A549 (cell line): ENCODE data around the gene TUNAR. TPM values are rescaled to one million over a fixed set of nuclear protein-coding genes. Genes with fewer than 3 reads are reported as not detected.

Source experiments
- ATAC-seq, 2 experiments: fragments of 200-7000 bp in 1 of 2; fragments of >200 bp in 1 of 2; cut with Nextera tagmentation in 1 of 2; cut with Tn5 transposase in 1 of 2; 3 replicates each; pipeline versions ENCODE4 v1.8.0 to v1.9.1; 2018 to 2020; ENCODE audit warnings: mild to moderate bottlenecking in 1 of 2, moderate library complexity in 1 of 2
- CTCF ChIA-PET: fragments of 300-600 bp; sonication (Branson Sonifier 250); formaldehyde crosslinking; extraction: SDS; loops from one replicate; lab custom pipeline; 2021; ENCODE audit warnings: antibody characterized with exemption, inconsistent platforms; lab: Yijun Ruan, JAX
- POLR2A ChIA-PET: fragments of 350-600 bp; formaldehyde crosslinking; extraction: SDS; loops from one replicate; lab custom pipeline; 2021; ENCODE audit warnings: antibody characterized with exemption, inconsistent platforms; lab: Yijun Ruan, JAX
- DNase-seq, 2 experiments: peaks; one replicate each; pipeline versions ENCODE4 v3.0.0 to v3.0.0-alpha.2; 2011 to 2016; ENCODE audit warnings: low read depth in 1 of 2, low spot score in 1 of 2
- FAIRE-seq: peaks from 2 replicates; lab custom pipeline; 2011; peaks lifted over from hg19 to GRCh38; lab: Jason Lieb, UNC
- H3K27ac ChIP-seq, 2 experiments: fragments of >200 bp; sonication (Bioruptor Twin); formaldehyde crosslinking; 3 replicates each; pipeline ENCODE4 v1.5.1; 2016 to 2017
- H3K4me1 ChIP-seq: fragments of >200 bp; sonication (Bioruptor Twin); formaldehyde crosslinking; 3 replicates; pipeline ENCODE4 v1.6.1; 2016
- H3K4me2 ChIP-seq: fragments of >200 bp; sonication (Bioruptor Twin); formaldehyde crosslinking; 3 replicates; pipeline ENCODE4 v1.6.1; 2016
- H3K4me3 ChIP-seq: fragments of >200 bp; sonication (Bioruptor Twin); formaldehyde crosslinking; 3 replicates; pipeline ENCODE4 v1.5.1; 2016
- H3K9me3 ChIP-seq: fragments of >200 bp; sonication (Bioruptor Twin); formaldehyde crosslinking; 3 replicates; pipeline ENCODE4 v1.6.1; 2016
- BHLHE40 ChIP-seq: IDR thresholded peaks from 2 replicates; pipeline ENCODE4 v1.6.1; 2012; ENCODE audit warnings: low read depth, low read length, inconsistent platforms
- EHF ChIP-seq: fragments of 250-450 bp; sonication (Bioruptor Pico); IDR thresholded peaks from 2 replicates; pipeline ENCODE4 v1.5.0; 2020; ENCODE audit warnings: mild to moderate bottlenecking
- ESRRA ChIP-seq: fragments of 150-350 bp; IDR thresholded peaks from 2 replicates; pipeline ENCODE4 v1.6.1; 2014; ENCODE audit warnings: mild to moderate bottlenecking, low read length, borderline replicate concordance
- FOSL2 ChIP-seq, 2 experiments: fragments of 450-650 bp in 1 of 2; fragments of >200 bp in 1 of 2; sonication (Bioruptor Twin) in 1 of 2; formaldehyde crosslinking; IDR thresholded peaks; 2 replicates each; pipeline versions ENCODE4 v1.5.0 to v1.6.1; 2016 to 2020; ENCODE audit warnings: mild to moderate bottlenecking in 1 of 2, moderate library complexity in 1 of 2
- HMGXB4 ChIP-seq: fragments of 250-450 bp; sonication (Bioruptor Pico); IDR thresholded peaks from 2 replicates; pipeline ENCODE4 v1.5.0; 2021; ENCODE audit warnings: mild to moderate bottlenecking, moderate library complexity, borderline replicate concordance
- HOXA7 ChIP-seq: fragments of 250-450 bp; sonication (Bioruptor Pico); IDR thresholded peaks from 2 replicates; pipeline ENCODE4 v1.5.0; 2020; ENCODE audit warnings: mild to moderate bottlenecking, moderate library complexity
- JUN ChIP-seq, 2 experiments: fragments of >200 bp; sonication (Bioruptor Twin); formaldehyde crosslinking; IDR thresholded peaks; 2 replicates in 1 of 2; 3 replicates in 1 of 2; pipeline ENCODE4 v1.6.1; 2016 to 2017
- JUNB ChIP-seq: fragments of >200 bp; sonication (Bioruptor Twin); formaldehyde crosslinking; IDR thresholded peaks from 2 replicates; pipeline ENCODE4 v1.6.1; 2016
- MAFK ChIP-seq: fragments of 450-650 bp; IDR thresholded peaks from 2 replicates; pipeline ENCODE4 v1.6.1; 2014; ENCODE audit not compliant: partially characterized antibody
- MAX ChIP-seq: IDR thresholded peaks from 2 replicates; pipeline ENCODE4 v1.6.1; 2012
- MAZ ChIP-seq: fragments of 150-350 bp; IDR thresholded peaks from 2 replicates; pipeline ENCODE4 v1.6.1; 2014; ENCODE audit warnings: antibody characterized with exemption, low read depth, low read length, borderline replicate concordance
- MYC ChIP-seq: IDR thresholded peaks from 2 replicates; pipeline ENCODE4 v1.6.1; 2012; ENCODE audit warnings: mild to moderate bottlenecking, inconsistent platforms, low read length, improper control_type of control experiment, borderline replicate concordance
- NFE2L2 ChIP-seq: fragments of 150-350 bp; conservative IDR thresholded peaks from 2 replicates; pipeline ENCODE4 v1.6.1; 2014; ENCODE audit warnings: low read length
- NPAS2 ChIP-seq: fragments of 250-450 bp; sonication (Bioruptor Pico); IDR thresholded peaks from 2 replicates; pipeline ENCODE4 v1.8.0; 2022; ENCODE audit warnings: mild to moderate bottlenecking, moderate library complexity, borderline replicate concordance
- POLR2A ChIP-seq: IDR thresholded peaks from 2 replicates; pipeline ENCODE4 v1.6.1; 2012; ENCODE audit warnings: mild to moderate bottlenecking, low read length
- POLR2AphosphoS2 ChIP-seq: conservative IDR thresholded peaks from 2 replicates; pipeline ENCODE4 v1.6.1; 2012; ENCODE audit warnings: low read length, improper control_type of control experiment, inconsistent platforms
- RAD21 ChIP-seq, 2 experiments: fragments of >200 bp in 1 of 2; sonication (Bioruptor Twin) in 1 of 2; formaldehyde crosslinking in 1 of 2; IDR thresholded peaks in 1 of 2; conservative IDR thresholded peaks in 1 of 2; 2 replicates in 1 of 2; 3 replicates in 1 of 2; pipeline ENCODE4 v1.6.1; 2012 to 2018; ENCODE audit warnings: inconsistent platforms in 1 of 2
- RARB ChIP-seq: fragments of 250-450 bp; sonication (Bioruptor Pico); IDR thresholded peaks from 2 replicates; pipeline ENCODE4 v1.8.0; 2021; ENCODE audit warnings: mild to moderate bottlenecking, moderate library complexity
- RNF2 ChIP-seq: fragments of 200-600 bp; sonication (generic); IDR thresholded peaks from 2 replicates; pipeline ENCODE4 v1.6.1; 2016; ENCODE audit warnings: low read depth, mild to moderate bottlenecking, antibody characterized with exemption, moderate library complexity, borderline replicate concordance
- SREBF2 ChIP-seq: fragments of 450-650 bp; IDR thresholded peaks from 2 replicates; pipeline ENCODE4 v1.6.1; 2014; ENCODE audit warnings: mild to moderate bottlenecking, moderate library complexity
- TFCP2L1 ChIP-seq: fragments of 250-450 bp; sonication (Bioruptor Pico); IDR thresholded peaks from 2 replicates; pipeline ENCODE4 v1.5.0; 2021; ENCODE audit warnings: mild to moderate bottlenecking
- ZFP36 ChIP-seq: fragments of 450-650 bp; IDR thresholded peaks from 2 replicates; pipeline ENCODE4 v1.6.1; 2014; ENCODE audit warnings: borderline replicate concordance; ENCODE audit not compliant: partially characterized antibody
- WGBS: methylation state at CpG from one replicate; pipeline ENCODE4 v1.1.6; 2017; ENCODE audit errors: missing lambda C conversion rate; 5-methylcytosine and 5-hydroxymethylcytosine counted together
- polyA plus RNA-seq, 4 experiments: library from polyadenylated mRNA; depleted of rRNA in 3 of 4; stranded (reverse); fragments of >200 nt; fragmentation: RNase III in 1 of 4; extraction: RNeasy Plus Mini Kit Qiagen cat#74134 plus additional on column Dnase treatment in 1 of 4; gene quantifications; 2 replicates in 3 of 4; 3 replicates in 1 of 4; pipeline ENCODE4 v1.2.3, GENCODE V29; 2011 to 2017

TUNAR gene
- polyA plus RNA-seq, 2 of the 4 experiments (the other 2 are of a cell fraction), result not detected

GRCh38 chr14:95828649-95829265 is 47.9 kb upstream of the TUNAR start:
- H3K4me1 ChIP-seq, result no peaks in the 10 kb centered on the region
- no peak for FAIRE-seq
- POLR2A ChIA-PET, result no interaction called here
- no peak overlapping the region for H3K4me3 ChIP-seq
- H3K27ac ChIP-seq, result no peak overlapping the region
- CTCF ChIA-PET, result interaction anchor here (1.4 kb wide), 1 partner anchor 10 kb away, joined by 3 read pairs; no protein-coding TSS in a partner anchor
- 15% methylated on average over 3 of the region's 3 CpGs for WGBS
- H3K9me3 ChIP-seq, result no peaks in the 10 kb centered on the region
- ATAC-seq, result no peak
- DNase-seq, result no peak
- H3K4me2 ChIP-seq, result no peak overlapping the region
- no peak for TF ChIP-seq FOSL2 (IDR thresholded peaks at IDR 0.05)
- no peak for TF ChIP-seq FOSL2 (CRISPR knock-in tag; IDR thresholded peaks at IDR 0.05)
- TF ChIP-seq POLR2A, result no peak
- TF ChIP-seq MYC, result no peak
- TF ChIP-seq POLR2AphosphoS2, result no peak
- TF ChIP-seq TFCP2L1 (CRISPR knock-in tag), result no peak
- TF ChIP-seq BHLHE40, result no peak

- no peak overlapping the region for H3K4me2 ChIP-seq
- no peaks in the 10 kb centered on the region for H3K4me1 ChIP-seq
- H3K4me3 ChIP-seq, result no peak overlapping the region
- FAIRE-seq (no peak), DNase-seq (no peak), ATAC-seq (no peak)
- ChIA-PET POLR2A (no interaction called here), CTCF (no interaction called here)
- H3K27ac ChIP-seq, result no peak overlapping the region
- TF ChIP-seq MAFK (no peak), HOXA7 (CRISPR knock-in tag) (no peak), ZFP36 (no peak), RARB (no peak), SREBF2 (no peak), EHF (CRISPR knock-in tag) (no peak), JUN (IDR thresholded peaks at IDR 0.05) (no peak), RNF2 (no peak), NFE2L2 (no peak), JUNB (no peak), MAX (no peak), RAD21 (conservative IDR thresholded peaks at IDR 0.05 in 1 of 2, IDR thresholded peaks at IDR 0.05 in 1 of 2) (no peak), NPAS2 (no peak), HMGXB4 (CRISPR knock-in tag) (no peak)
- WGBS, result 13% methylated on average over 3 of the region's 3 CpGs
- H3K9me3 ChIP-seq, result no peaks in the 10 kb centered on the region
Measured at GRCh38 chr14:95829321-95829720, 47.3 kb upstream of the TUNAR start.

- no peak overlapping the region for H3K4me2 ChIP-seq
- H3K4me1 ChIP-seq, result no peaks in the 10 kb centered on the region
- H3K4me3 ChIP-seq, result no peak overlapping the region
- DNase-seq (no peak), FAIRE-seq (no peak), ATAC-seq (no peak)
- TF ChIP-seq MAZ (no peak), ESRRA (no peak)
- ChIA-PET CTCF (interaction anchor here (1.0 to 1.3 kb wide), 2 partner anchors 27 to 56 kb away, joined by 3 to 4 read pairs; no protein-coding TSS in a partner anchor), POLR2A (no interaction called here)
- H3K9me3 ChIP-seq, result no peaks in the 10 kb centered on the region
- 19% methylated on average over 3 of the region's 3 CpGs for WGBS
- H3K27ac ChIP-seq, result no peak overlapping the region
Measured at GRCh38 chr14:95830386-95830785, 46.2 kb upstream of the TUNAR start.
